ENCODE data around the gene SLC22A15. TPM values are rescaled to one million over a fixed set of nuclear protein-coding genes. Genes with fewer than 3 reads are reported as not detected.

The SLC22A15 gene
- total and polyA plus RNA-seq, 12 donors, result 0.97 to 13.1 (median 7.7) TPM

GRCh38 chr1:116020668-116021272, 44.5 kb downstream of the SLC22A15 start:
- intact Hi-C loops (cut with DNase I), result loop anchor here in 9 of 10 donors (2.0 to 10.0 kb wide), 5 partner anchors 206 to 214 kb away; no protein-coding TSS in a partner anchor
- H3K4me1 ChIP-seq, result peaks cover 0 to 18% (median 0%) of the 10 kb centered on the region in 9 donors
- H3K9me3 ChIP-seq, result no peaks in the 10 kb centered on the region
- H3K27me3 ChIP-seq, result no peaks in the 10 kb centered on the region
- peak; percentile 56 to 72 (median 64) for ATAC-seq
- H3K4me3 ChIP-seq, result no peak overlapping the region
- DNase-seq, result peak; percentile 29 to 39
- H3K27ac ChIP-seq, result no peak overlapping the region
- TF ChIP-seq, protein P1, sequence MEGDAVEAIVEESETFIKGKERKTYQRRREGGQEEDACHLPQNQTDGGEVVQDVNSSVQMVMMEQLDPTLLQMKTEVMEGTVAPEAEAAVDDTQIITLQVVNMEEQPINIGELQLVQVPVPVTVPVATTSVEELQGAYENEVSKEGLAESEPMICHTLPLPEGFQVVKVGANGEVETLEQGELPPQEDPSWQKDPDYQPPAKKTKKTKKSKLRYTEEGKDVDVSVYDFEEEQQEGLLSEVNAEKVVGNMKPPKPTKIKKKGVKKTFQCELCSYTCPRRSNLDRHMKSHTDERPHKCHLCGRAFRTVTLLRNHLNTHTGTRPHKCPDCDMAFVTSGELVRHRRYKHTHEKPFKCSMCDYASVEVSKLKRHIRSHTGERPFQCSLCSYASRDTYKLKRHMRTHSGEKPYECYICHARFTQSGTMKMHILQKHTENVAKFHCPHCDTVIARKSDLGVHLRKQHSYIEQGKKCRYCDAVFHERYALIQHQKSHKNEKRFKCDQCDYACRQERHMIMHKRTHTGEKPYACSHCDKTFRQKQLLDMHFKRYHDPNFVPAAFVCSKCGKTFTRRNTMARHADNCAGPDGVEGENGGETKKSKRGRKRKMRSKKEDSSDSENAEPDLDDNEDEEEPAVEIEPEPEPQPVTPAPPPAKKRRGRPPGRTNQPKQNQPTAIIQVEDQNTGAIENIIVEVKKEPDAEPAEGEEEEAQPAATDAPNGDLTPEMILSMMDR (IDR thresholded peaks at IDR 0.05), result peak; percentile 19 to 75 (median 64)
- H3K36me3 ChIP-seq, result peaks cover 0 to 24% (median 0%) of the 10 kb centered on the region in 9 donors
- 55 to 60% methylated on average over 5 of the region's 5 CpGs for WGBS, 2 donors

- no peak for DNase-seq
- no peak overlapping the region for H3K27ac ChIP-seq
- intact Hi-C loops (cut with DNase I), result loop anchor here in 5 of 10 donors (5.0 to 10.0 kb wide), 3 partner anchors 210 to 217 kb away; no protein-coding TSS in a partner anchor
- TF ChIP-seq, protein P1 (IDR thresholded peaks at IDR 0.05), result no peak
- H3K4me1 ChIP-seq, result peaks cover 0 to 2% (median 0%) of the 10 kb centered on the region in 9 donors
- WGBS, 2 donors, result 54 to 59% methylated on average over 3 of the region's 3 CpGs
- peaks cover 0 to 46% (median 0%) of the 10 kb centered on the region in 9 donors for H3K36me3 ChIP-seq
- no peaks in the 10 kb centered on the region for H3K9me3 ChIP-seq
- no peaks in the 10 kb centered on the region for H3K27me3 ChIP-seq
- H3K4me3 ChIP-seq, result no peak overlapping the region
- no peak for ATAC-seq
Measured at GRCh38 chr1:116024626-116025025, 48.3 kb downstream of the SLC22A15 start.

- no peak overlapping the region for H3K4me3 ChIP-seq
- H3K4me1 ChIP-seq, result no peaks in the 10 kb centered on the region
- H3K27ac ChIP-seq, result no peak overlapping the region
- no peaks in the 10 kb centered on the region for H3K27me3 ChIP-seq
- ATAC-seq (no peak), DNase-seq (no peak)
- H3K36me3 ChIP-seq, result peaks cover 0 to 47% (median 0%) of the 10 kb centered on the region in 9 donors
- TF ChIP-seq, protein P1 (IDR thresholded peaks at IDR 0.05), result no peak
- WGBS, 2 donors, result 89 to 92% methylated on average over 4 of the region's 4 CpGs
- intact Hi-C loops (cut with DNase I), result loop anchor here in 1 of 10 donors (10.0 kb wide), 1 partner anchor 212 kb away; no protein-coding TSS in a partner anchor
- no peaks in the 10 kb centered on the region for H3K9me3 ChIP-seq
Measured at GRCh38 chr1:116026631-116027030, 50.3 kb downstream of the SLC22A15 start.

DNA sequence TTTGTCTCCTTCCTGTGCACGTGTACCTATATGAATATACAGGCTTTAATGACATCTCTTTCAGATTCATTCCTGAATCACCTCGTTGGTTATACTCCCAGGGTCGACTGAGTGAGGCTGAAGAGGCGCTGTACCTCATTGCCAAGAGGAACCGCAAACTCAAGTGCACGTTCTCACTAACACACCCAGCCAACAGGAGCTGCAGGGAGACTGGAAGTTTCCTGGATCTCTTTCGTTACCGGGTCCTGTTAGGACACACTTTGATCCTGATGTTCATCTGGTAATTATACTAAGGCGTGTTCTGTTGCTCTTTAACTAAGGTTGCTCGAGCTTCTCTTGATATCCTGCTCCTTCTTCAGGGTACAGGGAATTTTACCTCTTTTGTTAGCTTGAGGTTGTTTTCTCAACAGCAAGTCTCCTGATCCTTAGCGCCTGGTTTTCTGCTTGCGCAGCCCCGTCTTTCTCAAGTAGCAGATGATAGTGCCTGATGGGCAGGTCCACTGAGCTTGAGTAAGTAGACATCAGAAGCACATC, 55.1 kb downstream of the SLC22A15 start:
- Histone ChIP-seq H3K27ac (no peak overlapping the region), H3K36me3 (peaks cover 0 to 75% (median 0%) of the 10 kb centered on the region in 9 donors), H3K4me1 (no peaks in the 10 kb centered on the region), H3K9me3 (no peaks in the 10 kb centered on the region), H3K27me3 (no peaks in the 10 kb centered on the region), H3K4me3 (no peak overlapping the region)
- no peak for DNase-seq
- TF ChIP-seq, protein P1 (IDR thresholded peaks at IDR 0.05), result no peak
- intact Hi-C loops (cut with DNase I), result no loop called here
- no peak for ATAC-seq
- WGBS, 2 donors, result 86 to 88% methylated on average over 13 of the region's 13 CpGs
